ENCODE data around the gene TMEM231. TPM values are rescaled to one million over a fixed set of nuclear protein-coding genes. Genes with fewer than 3 reads are reported as not detected.
A peak's percentile ranks its signal among the peaks of the same experiment; 100 is the strongest.
"Not testable (repeated sequence)": the region's sequence is repeated elsewhere in the genome, so short reads cannot be mapped to it uniquely, and the experiment has no call there.

The TMEM231 gene
- total RNA-seq, 1 experiment from 2014 or later, result 6.6 TPM

DNA sequence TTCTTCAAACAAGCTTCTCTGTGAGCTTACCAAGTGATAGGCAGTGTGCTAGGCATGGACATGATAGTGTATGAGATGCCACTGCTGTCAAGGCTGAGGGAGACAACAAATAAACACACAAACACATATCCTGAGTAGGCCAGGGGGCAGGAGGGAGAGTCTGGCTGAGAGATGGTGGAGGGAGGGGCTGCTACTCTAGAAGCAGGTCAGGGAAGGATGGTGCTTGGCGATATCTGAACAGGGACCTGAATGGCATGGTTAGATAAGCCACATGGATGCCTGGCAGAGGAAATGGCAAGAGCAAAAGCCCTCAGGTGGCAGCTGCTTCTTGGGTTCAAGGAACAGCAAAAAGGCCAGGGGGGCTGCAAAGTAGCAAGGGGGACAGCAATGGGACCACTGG is 52.3 kb downstream of the TMEM231 start:
- no peak overlapping the region for H3K4me3 Mint-ChIP-seq (ENCODE audit: unreplicated experiment)
- H3K27ac Mint-ChIP-seq (ENCODE audit: unreplicated experiment), result no peak overlapping the region
- TF ChIP-seq, protein P1, sequence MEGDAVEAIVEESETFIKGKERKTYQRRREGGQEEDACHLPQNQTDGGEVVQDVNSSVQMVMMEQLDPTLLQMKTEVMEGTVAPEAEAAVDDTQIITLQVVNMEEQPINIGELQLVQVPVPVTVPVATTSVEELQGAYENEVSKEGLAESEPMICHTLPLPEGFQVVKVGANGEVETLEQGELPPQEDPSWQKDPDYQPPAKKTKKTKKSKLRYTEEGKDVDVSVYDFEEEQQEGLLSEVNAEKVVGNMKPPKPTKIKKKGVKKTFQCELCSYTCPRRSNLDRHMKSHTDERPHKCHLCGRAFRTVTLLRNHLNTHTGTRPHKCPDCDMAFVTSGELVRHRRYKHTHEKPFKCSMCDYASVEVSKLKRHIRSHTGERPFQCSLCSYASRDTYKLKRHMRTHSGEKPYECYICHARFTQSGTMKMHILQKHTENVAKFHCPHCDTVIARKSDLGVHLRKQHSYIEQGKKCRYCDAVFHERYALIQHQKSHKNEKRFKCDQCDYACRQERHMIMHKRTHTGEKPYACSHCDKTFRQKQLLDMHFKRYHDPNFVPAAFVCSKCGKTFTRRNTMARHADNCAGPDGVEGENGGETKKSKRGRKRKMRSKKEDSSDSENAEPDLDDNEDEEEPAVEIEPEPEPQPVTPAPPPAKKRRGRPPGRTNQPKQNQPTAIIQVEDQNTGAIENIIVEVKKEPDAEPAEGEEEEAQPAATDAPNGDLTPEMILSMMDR (IDR thresholded peaks at IDR 0.05; ENCODE audit: insufficient read depth in 1 of 2, low read depth in 1 of 2, low read length in 1 of 2, severe bottlenecking in 1 of 2, unreplicated experiment in 1 of 2), result no peak
- no peak overlapping the region for H3K4me3 ChIP-seq (ENCODE audit: low read depth, low read length)
- no peaks in the 10 kb centered on the region for H3K9me3 Mint-ChIP-seq (ENCODE audit: unreplicated experiment)
- H3K36me3 ChIP-seq (ENCODE audit: control insufficient read depth, insufficient read depth, low read length), result no peaks in the 10 kb centered on the region
- intact Hi-C loops (cut with micrococcal nuclease; ENCODE audit: unreplicated experiment), result no loop called here
- ChIA-PET CTCF (no interaction called here), POLR2A (no interaction called here)
- no peaks in the 10 kb centered on the region for H3K27me3 ChIP-seq (replicated peaks; ENCODE audit: control insufficient read depth, insufficient read depth, low read length)
- peaks cover 8% of the 10 kb centered on the region for H3K27me3 Mint-ChIP-seq (ENCODE audit: insufficient read depth, unreplicated experiment)
- no peaks in the 10 kb centered on the region for H3K4me1 Mint-ChIP-seq (ENCODE audit: low read depth, unreplicated experiment)
- BruUV-seq (replicated peaks), result no TSS peak
- no peaks in the 10 kb centered on the region for H3K36me3 Mint-ChIP-seq (ENCODE audit: insufficient read depth, unreplicated experiment)
- DNase-seq, result no peak
- no peaks in the 10 kb centered on the region for H3K4me1 ChIP-seq
- no peaks in the 10 kb centered on the region for H3K9me3 ChIP-seq

DNA sequence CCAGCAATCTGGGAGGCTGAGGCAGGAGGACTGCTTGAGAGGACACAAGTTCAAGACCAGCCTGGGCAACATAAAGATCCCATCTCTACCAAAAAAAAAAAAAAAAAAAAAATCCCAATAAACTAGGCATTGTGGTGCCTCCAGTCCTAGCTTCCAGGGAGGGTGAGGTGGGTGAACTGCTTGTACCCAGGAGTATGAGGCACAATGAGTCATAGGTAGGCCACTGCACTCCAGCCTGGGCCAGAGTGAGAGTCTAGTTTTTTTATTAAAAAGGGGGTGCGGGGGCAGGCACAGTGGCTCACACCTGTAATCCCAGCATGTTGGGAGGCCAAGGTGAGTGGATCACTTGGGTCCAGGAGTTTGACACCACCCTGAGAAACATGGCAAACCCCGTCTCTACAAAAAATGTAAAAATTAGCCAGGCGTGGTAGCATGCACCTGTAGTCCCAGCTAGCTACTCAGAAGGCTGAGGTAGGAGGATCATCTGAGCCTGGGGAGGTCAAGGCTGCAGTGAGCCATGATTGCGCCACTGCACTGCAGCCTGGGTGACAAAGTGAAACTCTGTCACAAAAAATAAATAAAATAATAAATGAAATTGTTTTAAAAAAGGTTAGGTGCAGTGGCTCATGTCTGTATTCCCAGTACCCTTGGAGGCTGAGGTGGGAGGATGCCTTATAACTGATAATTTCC is 53.0 kb downstream of the TMEM231 start:
- no peak overlapping the region for H3K27ac Mint-ChIP-seq (ENCODE audit: unreplicated experiment)
- no peak overlapping the region for H3K4me3 ChIP-seq (ENCODE audit: low read depth, low read length)
- intact Hi-C loops (cut with micrococcal nuclease; ENCODE audit: unreplicated experiment), result no loop called here
- H3K27me3 Mint-ChIP-seq (ENCODE audit: insufficient read depth, unreplicated experiment), result peaks cover 4% of the 10 kb centered on the region
- no peaks in the 10 kb centered on the region for H3K9me3 Mint-ChIP-seq (ENCODE audit: unreplicated experiment)
- ChIA-PET POLR2A (no interaction called here), CTCF (no interaction called here)
- H3K36me3 Mint-ChIP-seq (ENCODE audit: insufficient read depth, unreplicated experiment), result no peaks in the 10 kb centered on the region
- no peak overlapping the region for H3K4me3 Mint-ChIP-seq (ENCODE audit: unreplicated experiment)
- H3K4me1 ChIP-seq, result no peaks in the 10 kb centered on the region
- TF ChIP-seq, protein P1 (IDR thresholded peaks at IDR 0.05; ENCODE audit: insufficient read depth in 1 of 2, low read depth in 1 of 2, low read length in 1 of 2, severe bottlenecking in 1 of 2, unreplicated experiment in 1 of 2), result no peak
- DNase-seq, result no peak
- H3K27me3 ChIP-seq (replicated peaks; ENCODE audit: control insufficient read depth, insufficient read depth, low read length), result no peaks in the 10 kb centered on the region
- H3K9me3 ChIP-seq, result no peaks in the 10 kb centered on the region
- H3K36me3 ChIP-seq (ENCODE audit: control insufficient read depth, insufficient read depth, low read length), result no peaks in the 10 kb centered on the region
- no peaks in the 10 kb centered on the region for H3K4me1 Mint-ChIP-seq (ENCODE audit: low read depth, unreplicated experiment)
- BruUV-seq (replicated peaks), result no TSS peak

DNA sequence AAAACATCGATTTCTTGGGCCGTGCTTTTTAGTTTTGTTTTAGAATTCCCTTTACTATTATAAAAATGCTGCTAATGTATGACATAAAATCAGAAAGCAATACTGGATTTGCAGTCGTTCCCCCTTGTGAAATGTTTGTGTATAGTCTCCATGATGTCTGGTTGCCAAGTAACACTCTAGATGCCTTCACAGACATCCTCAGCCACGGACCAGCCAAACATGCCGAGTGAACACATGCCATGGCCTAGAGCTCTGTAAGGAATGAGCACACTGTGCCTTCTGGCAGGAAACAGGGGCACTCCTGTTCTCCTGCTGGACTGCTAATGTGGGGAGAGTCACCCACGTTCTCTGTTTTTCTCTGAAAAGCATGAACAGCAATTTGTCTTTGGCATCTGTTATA is 54.2 kb downstream of the TMEM231 start:
- H3K27ac Mint-ChIP-seq (ENCODE audit: unreplicated experiment); H3K9me3 Mint-ChIP-seq (ENCODE audit: unreplicated experiment); CTCF ChIA-PET; H3K4me1 Mint-ChIP-seq (ENCODE audit: low read depth, unreplicated experiment); H3K4me3 Mint-ChIP-seq (ENCODE audit: unreplicated experiment); H3K27me3 ChIP-seq (replicated peaks; ENCODE audit: control insufficient read depth, insufficient read depth, low read length); H3K27me3 Mint-ChIP-seq (ENCODE audit: insufficient read depth, unreplicated experiment); H3K36me3 ChIP-seq (ENCODE audit: control insufficient read depth, insufficient read depth, low read length); intact Hi-C loops (cut with micrococcal nuclease; ENCODE audit: unreplicated experiment); H3K36me3 Mint-ChIP-seq (ENCODE audit: insufficient read depth, unreplicated experiment); H3K4me1 ChIP-seq; H3K9me3 ChIP-seq; BruUV-seq (replicated peaks); H3K4me3 ChIP-seq (ENCODE audit: low read depth, low read length): not testable (repeated sequence)
- POLR2A ChIA-PET, result interaction anchor here (0.6 kb wide), 1 partner anchor 791 kb away, joined by 3 read pairs; no protein-coding TSS in a partner anchor
- DNase-seq, result peak in 1 of 2 experiments; percentile 37
